MCF 10A (cell line): ENCODE data around the gene SMG6. TPM values are rescaled to one million over a fixed set of nuclear protein-coding genes. Genes with fewer than 3 reads are reported as not detected.

Experiments
- BruUV-seq: library from RNA; stranded (reverse); fragments of 400-500 nt; replicated peaks from 2 replicates; lab custom pipeline; 2021; lab: Mats Ljungman, UMichigan
- CTCF ChIA-PET: fragments of 300-600 bp; sonication (Branson Sonifier 250); formaldehyde crosslinking; extraction: SDS; loops from one replicate; lab custom pipeline; 2021; ENCODE audit warnings: antibody characterized with exemption, inconsistent platforms; lab: Yijun Ruan, JAX
- POLR2A ChIA-PET: fragments of 300-600, 350-650 bp; sonication (Branson Sonifier 250); formaldehyde crosslinking; extraction: SDS; loops from one replicate; lab custom pipeline; 2020; ENCODE audit warnings: antibody characterized with exemption, inconsistent platforms; lab: Yijun Ruan, JAX
- DNase-seq: peaks from one replicate; pipeline ENCODE4 v3.0.0-alpha.2; 2018; ENCODE audit not compliant: unreplicated experiment
- H3K27ac Mint-ChIP-seq: one replicate; pipeline ENCODE4 v1.8.0; 2022; ENCODE audit warnings: mild to moderate bottlenecking, low read depth, mixed read lengths; ENCODE audit not compliant: unreplicated experiment
- H3K27me3 Mint-ChIP-seq: one replicate; pipeline ENCODE4 v1.8.0; 2022; ENCODE audit warnings: mixed read lengths; ENCODE audit not compliant: insufficient read depth, unreplicated experiment
- H3K36me3 Mint-ChIP-seq: one replicate; pipeline ENCODE4 v1.8.0; 2022; ENCODE audit warnings: mild to moderate bottlenecking, moderate library complexity, mixed read lengths; ENCODE audit not compliant: insufficient read depth, unreplicated experiment
- H3K4me1 Mint-ChIP-seq: one replicate; pipeline ENCODE4 v1.8.0; 2022; ENCODE audit warnings: mixed read lengths; ENCODE audit not compliant: insufficient read depth, unreplicated experiment
- H3K4me3 Mint-ChIP-seq: one replicate; pipeline ENCODE4 v1.8.0; 2022; ENCODE audit warnings: mild to moderate bottlenecking, moderate library complexity, mixed read lengths; ENCODE audit not compliant: unreplicated experiment
- H3K9me3 Mint-ChIP-seq: one replicate; pipeline ENCODE4 v1.8.0; 2022; ENCODE audit warnings: mixed read lengths; ENCODE audit not compliant: unreplicated experiment
- CTCF ChIP-seq: fragments of 200-600 bp; IDR thresholded peaks from one replicate; pipeline ENCODE4 v1.8.0; 2022; ENCODE audit warnings: antibody characterized with exemption, mild to moderate bottlenecking; ENCODE audit not compliant: unreplicated experiment
- intact Hi-C: fragments of 100-400 bp; cut with micrococcal nuclease; formaldehyde crosslinking; loops from 2 replicates; pipeline ENCODE4 v1.14.1; 2022
- total RNA-seq: library from RNA; stranded (reverse); gene quantifications from 2 replicates; pipeline ENCODE4 v1.2.3, GENCODE V29; 2022

Gene SMG6
- total RNA-seq, 1 experiment from 2014 or later, result 17.0 TPM

DNA sequence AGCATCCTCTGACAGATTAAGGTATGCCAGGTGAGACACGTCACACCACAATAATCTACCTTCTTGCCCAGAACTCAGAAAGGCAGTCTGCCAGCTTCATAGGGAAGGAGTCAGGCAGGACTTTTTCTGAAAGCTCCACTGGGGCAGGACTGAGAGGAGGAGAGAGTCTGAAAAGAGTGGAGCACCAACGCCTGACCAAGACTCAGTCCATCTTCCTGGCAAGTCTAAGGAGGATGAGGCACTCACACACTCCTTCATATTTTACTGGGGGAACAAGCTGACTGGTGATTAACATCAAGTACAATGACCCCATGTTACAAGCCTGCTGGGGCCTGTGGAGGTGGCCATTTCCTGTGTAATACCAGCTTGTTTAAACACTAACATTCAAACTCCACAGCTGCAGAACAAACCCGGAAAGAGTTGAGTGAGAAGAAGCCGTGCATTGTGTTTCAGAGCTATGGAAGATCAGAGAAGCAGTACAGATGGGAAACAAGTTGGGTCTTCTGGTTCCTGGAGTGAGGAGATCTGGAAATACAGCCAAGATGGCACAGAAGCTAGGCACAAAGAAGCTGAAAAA lies 126.3 kb downstream of the SMG6 start:
- intact Hi-C loops, result no loop called here
- CTCF ChIA-PET, result interaction anchor here (0.6 to 1.0 kb wide), 2 partner anchors 12 to 68 kb away, joined by 3 to 6 read pairs; no protein-coding TSS in a partner anchor
- BruUV-seq, result no TSS peak

DNA sequence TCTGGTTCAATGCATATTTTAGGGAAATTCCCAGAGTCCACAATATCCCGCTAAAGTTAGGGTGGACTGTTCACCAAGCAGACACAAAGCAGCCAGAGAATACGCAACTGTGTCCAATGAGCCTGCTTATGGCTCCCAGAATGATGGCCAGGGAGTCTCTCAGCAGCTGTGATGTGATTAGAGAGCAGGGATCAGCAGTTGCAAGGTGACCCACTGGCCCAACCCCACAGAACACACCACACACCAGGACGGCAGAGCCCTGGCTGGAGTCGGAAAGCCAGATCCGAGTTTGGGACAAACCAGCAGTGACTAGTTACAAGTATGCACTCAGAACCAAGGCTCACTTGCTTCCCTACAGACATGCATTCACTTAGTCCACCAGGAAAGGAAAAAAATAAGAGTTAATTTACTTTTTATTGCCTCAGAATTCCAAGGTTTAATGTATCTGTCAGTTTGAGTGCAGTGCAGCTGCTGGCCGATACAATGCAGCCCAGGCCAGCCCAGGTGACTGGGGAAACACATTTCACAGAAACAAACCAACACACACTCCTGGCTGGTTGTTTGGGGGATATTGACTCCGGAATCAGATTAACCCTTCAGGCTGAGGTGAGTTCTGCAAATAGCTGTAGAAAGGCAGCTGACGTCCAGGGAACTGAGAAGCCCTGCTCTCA lies 127.0 kb downstream of the SMG6 start:
- ChIA-PET CTCF (interaction anchor here (0.6 to 1.0 kb wide), 2 partner anchors 13 to 68 kb away, joined by 3 to 6 read pairs; no protein-coding TSS in a partner anchor), POLR2A (no interaction called here)
- BruUV-seq, result no TSS peak
- TF ChIP-seq CTCF, result no peak
- no peak overlapping the region for H3K4me3 Mint-ChIP-seq
- H3K4me1 Mint-ChIP-seq, result no peaks in the 10 kb centered on the region
- no peak for DNase-seq
- no peaks in the 10 kb centered on the region for H3K9me3 Mint-ChIP-seq
- H3K36me3 Mint-ChIP-seq, result peaks cover 30% of the 10 kb centered on the region
- H3K27me3 Mint-ChIP-seq, result no peaks in the 10 kb centered on the region
- intact Hi-C loops, result no loop called here
- H3K27ac Mint-ChIP-seq, result no peak overlapping the region

More for the DNA sequence above, 126.3 kb downstream of the SMG6 start:
- peak; percentile 50 for DNase-seq
- Mint-ChIP-seq H3K36me3 (peaks cover 26% of the 10 kb centered on the region), H3K27ac (no peak overlapping the region), H3K4me1 (no peaks in the 10 kb centered on the region), H3K4me3 (no peak overlapping the region), H3K9me3 (no peaks in the 10 kb centered on the region), H3K27me3 (no peaks in the 10 kb centered on the region)
- TF ChIP-seq CTCF, result no peak
- POLR2A ChIA-PET, result interaction anchor here (1.0 kb wide), 1 partner anchor 11 kb away, joined by 3 read pairs; no protein-coding TSS in a partner anchor

DNA sequence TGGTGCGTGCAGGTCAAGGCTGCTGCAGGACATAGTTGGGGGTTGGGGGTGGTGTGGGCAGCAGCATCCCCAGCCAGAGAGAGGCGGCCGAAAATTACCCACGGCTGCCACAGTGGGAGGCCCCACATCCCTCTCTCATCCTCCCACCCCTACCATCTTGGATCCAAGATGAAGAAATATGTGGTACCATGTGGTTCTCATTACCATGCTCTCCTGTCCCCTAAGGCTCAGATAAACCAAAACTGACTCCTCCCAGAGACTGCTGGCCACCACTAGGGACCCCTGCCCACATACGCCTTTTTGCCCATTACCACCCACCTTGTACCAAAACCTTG lies 128.3 kb downstream of the SMG6 start:
- no peaks in the 10 kb centered on the region for H3K9me3 Mint-ChIP-seq

More for the DNA sequence above, 128.3 kb downstream of the SMG6 start:
- ChIA-PET POLR2A (no interaction called here), CTCF (interaction anchor here (0.6 kb wide), 1 partner anchor 23 kb away, joined by 3 read pairs; no protein-coding TSS in a partner anchor)
- DNase-seq, result no peak
- no peaks in the 10 kb centered on the region for H3K27me3 Mint-ChIP-seq
- BruUV-seq, result no TSS peak
- H3K4me3 Mint-ChIP-seq, result no peak overlapping the region
- no peak for TF ChIP-seq CTCF
- H3K4me1 Mint-ChIP-seq, result no peaks in the 10 kb centered on the region
- H3K36me3 Mint-ChIP-seq, result peaks cover 28% of the 10 kb centered on the region
- intact Hi-C loops, result no loop called here
- no peak overlapping the region for H3K27ac Mint-ChIP-seq
